HG03139 (cell line): ENCODE data around the gene HBQ1.
"Not testable (repeated sequence)": the region's sequence is repeated elsewhere in the genome, so short reads cannot be mapped to it uniquely, and the experiment has no call there.

Source experiments
- ATAC-seq: cut with Tn5 transposase; IDR thresholded peaks from one replicate; pipeline ENCODE4 v1.9.1; 2021; ENCODE audit not compliant: unreplicated experiment

Gene HBQ1

DNA sequence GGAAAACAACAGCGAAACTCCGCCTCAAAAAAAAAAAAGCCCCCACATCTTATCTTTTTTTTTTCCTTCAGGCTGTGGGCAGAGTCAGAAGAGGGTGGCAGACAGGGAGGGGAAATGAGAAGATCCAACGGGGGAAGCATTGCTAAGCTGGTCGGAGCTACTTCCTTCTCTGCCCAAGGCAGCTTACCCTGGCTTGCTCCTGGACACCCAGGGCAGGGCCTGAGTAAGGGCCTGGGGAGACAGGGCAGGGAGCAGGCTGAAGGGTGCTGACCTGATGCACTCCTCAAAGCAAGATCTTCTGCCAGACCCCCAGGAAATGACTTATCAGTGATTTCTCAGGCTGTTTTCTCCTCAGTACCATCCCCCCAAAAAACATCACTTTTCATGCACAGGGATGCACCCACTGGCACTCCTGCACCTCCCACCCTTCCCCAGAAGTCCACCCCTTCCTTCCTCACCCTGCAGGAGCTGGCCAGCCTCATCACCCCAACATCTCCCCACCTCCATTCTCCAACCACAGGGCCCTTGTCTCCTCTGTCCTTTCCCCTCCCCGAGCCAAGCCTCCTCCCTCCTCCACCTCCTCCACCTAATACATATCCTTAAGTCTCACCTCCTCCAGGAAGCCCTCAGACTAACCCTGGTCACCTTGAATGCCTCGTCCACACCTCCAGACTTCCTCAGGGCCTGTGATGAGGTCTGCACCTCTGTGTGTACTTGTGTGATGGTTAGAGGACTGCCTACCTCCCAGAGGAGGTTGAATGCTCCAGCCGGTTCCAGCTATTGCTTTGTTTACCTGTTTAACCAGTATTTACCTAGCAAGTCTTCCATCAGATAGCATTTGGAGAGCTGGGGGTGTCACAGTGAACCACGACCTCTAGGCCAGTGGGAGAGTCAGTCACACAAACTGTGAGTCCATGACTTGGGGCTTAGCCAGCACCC, 5.0 kb upstream of the HBQ1 start:
- no peak for ATAC-seq

DNA sequence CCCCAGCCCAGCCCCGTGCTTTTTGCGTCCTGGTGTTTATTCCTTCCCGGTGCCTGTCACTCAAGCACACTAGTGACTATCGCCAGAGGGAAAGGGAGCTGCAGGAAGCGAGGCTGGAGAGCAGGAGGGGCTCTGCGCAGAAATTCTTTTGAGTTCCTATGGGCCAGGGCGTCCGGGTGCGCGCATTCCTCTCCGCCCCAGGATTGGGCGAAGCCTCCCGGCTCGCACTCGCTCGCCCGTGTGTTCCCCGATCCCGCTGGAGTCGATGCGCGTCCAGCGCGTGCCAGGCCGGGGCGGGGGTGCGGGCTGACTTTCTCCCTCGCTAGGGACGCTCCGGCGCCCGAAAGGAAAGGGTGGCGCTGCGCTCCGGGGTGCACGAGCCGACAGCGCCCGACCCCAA, 4.3 kb upstream of the HBQ1 start:
- not testable (repeated sequence) for ATAC-seq

DNA sequence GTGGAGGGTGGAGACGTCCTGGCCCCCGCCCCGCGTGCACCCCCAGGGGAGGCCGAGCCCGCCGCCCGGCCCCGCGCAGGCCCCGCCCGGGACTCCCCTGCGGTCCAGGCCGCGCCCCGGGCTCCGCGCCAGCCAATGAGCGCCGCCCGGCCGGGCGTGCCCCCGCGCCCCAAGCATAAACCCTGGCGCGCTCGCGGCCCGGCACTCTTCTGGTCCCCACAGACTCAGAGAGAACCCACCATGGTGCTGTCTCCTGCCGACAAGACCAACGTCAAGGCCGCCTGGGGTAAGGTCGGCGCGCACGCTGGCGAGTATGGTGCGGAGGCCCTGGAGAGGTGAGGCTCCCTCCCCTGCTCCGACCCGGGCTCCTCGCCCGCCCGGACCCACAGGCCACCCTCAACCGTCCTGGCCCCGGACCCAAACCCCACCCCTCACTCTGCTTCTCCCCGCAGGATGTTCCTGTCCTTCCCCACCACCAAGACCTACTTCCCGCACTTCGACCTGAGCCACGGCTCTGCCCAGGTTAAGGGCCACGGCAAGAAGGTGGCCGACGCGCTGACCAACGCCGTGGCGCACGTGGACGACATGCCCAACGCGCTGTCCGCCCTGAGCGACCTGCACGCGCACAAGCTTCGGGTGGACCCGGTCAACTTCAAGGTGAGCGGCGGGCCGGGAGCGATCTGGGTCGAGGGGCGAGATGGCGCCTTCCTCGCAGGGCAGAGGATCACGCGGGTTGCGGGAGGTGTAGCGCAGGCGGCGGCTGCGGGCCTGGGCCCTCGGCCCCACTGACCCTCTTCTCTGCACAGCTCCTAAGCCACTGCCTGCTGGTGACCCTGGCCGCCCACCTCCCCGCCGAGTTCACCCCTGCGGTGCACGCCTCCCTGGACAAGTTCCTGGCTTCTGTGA, 3.5 kb upstream of the HBQ1 start, which contains the start of gene HBA1:
Gene HBA1 (plus strand): TSS at position 204 of the 906 bp plus-strand sequence. CDS start 37 bp downstream, at position 241.
- not testable (repeated sequence) for ATAC-seq

DNA sequence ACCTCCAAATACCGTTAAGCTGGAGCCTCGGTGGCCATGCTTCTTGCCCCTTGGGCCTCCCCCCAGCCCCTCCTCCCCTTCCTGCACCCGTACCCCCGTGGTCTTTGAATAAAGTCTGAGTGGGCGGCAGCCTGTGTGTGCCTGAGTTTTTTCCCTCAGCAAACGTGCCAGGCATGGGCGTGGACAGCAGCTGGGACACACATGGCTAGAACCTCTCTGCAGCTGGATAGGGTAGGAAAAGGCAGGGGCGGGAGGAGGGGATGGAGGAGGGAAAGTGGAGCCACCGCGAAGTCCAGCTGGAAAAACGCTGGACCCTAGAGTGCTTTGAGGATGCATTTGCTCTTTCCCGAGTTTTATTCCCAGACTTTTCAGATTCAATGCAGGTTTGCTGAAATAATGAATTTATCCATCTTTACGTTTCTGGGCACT, 2.9 kb upstream of the HBQ1 start:
- no peak for ATAC-seq

DNA sequence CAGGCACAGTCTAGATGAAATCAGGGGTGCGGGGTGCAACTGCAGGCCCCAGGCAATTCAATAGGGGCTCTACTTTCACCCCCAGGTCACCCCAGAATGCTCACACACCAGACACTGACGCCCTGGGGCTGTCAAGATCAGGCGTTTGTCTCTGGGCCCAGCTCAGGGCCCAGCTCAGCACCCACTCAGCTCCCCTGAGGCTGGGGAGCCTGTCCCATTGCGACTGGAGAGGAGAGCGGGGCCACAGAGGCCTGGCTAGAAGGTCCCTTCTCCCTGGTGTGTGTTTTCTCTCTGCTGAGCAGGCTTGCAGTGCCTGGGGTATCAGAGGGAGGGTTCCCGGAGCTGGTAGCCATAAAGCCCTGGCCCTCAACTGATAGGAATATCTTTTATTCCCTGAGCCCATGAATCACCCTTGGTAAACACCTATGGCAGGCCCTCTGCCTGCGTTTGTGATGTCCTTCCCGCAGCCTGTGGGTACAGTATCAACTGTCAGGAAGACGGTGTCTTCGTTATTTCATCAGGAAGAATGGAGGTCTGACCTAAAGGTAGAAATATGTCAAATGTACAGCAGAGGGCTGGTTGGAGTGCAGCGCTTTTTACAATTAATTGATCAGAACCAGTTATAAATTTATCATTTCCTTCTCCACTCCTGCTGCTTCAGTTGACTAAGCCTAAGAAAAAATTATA, 2.1 kb upstream of the HBQ1 start:
- ATAC-seq: no peak

DNA sequence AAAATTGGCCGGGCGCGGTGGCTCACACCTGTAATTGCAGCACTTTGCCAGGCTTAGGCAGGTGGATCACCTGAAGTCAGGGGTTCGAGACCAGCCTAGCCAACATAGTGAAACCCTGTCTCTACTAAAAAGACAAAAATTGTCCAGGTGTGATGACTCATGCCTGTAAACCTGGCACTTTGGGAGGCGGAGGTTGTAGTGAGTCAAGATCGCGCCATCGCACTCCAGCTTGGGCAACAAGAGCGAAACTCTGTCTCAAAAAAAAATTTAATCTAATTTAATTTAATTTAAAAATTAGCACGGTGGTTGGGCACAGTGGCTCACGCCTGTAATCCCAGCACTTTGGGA, 1.6 kb upstream of the HBQ1 start:
- no peak for ATAC-seq

DNA sequence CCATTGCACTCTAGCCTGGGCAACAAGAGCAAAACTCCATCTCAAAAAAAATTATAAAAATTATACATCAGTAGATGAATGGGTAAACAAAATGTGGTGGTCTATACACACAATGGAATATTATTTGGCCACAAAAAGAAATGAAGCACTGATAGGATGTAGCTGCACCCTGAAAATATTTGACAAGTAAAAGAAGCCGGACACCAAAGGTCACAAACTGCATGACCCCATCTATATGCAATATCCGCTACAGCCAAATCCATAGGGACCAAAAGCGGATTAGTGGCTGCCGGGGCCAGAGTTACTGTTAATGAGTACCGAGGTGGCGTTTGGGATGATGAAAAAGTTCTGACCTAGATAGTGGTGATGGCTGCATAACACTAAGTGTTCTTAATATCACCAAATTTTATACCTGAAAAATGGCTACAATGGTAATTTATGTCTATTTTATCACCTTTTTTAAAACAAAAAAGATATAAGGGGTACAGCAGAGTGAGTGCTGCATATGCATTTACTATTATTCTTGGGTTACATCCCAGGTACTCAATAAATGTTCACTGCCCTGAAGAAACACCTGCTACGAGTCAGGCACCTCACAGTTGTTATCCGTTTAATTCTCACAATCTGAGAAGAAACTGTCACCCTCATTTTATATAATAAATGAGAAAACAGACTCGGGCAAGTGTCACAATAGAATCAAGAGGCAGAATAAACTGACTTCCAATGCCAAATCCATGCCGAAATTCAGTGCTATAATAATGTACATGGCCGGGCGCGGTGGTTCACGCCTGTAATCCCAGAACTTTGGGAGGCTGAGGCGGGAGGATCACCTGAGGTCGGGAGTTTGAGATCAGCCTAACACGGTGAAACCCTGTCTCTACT, 807 bp upstream of the HBQ1 start:
- no peak for ATAC-seq

DNA sequence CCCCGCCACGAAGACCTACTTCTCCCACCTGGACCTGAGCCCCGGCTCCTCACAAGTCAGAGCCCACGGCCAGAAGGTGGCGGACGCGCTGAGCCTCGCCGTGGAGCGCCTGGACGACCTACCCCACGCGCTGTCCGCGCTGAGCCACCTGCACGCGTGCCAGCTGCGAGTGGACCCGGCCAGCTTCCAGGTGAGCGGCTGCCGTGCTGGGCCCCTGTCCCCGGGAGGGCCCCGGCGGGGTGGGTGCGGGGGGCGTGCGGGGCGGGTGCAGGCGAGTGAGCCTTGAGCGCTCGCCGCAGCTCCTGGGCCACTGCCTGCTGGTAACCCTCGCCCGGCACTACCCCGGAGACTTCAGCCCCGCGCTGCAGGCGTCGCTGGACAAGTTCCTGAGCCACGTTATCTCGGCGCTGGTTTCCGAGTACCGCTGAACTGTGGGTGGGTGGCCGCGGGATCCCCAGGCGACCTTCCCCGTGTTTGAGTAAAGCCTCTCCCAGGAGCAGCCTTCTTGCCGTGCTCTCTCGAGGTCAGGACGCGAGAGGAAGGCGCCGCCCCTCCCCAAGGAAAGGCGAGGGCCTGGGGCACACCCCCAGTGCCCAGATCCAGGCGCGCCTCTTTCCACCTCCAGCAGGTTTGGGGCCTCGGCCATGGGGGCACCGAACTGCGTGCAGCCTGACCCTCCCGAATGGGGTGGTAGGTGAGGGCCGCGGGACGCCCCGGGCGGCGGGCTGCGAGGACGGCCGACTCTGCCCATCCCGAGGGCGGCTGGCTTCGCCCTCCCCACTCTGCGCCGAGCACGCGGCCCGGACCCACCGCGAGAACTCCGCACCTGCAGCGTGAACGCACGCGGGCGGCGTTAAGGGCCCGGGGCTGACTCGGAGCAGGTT, 664 bp downstream of the HBQ1 start:
- ATAC-seq: no peak

DNA sequence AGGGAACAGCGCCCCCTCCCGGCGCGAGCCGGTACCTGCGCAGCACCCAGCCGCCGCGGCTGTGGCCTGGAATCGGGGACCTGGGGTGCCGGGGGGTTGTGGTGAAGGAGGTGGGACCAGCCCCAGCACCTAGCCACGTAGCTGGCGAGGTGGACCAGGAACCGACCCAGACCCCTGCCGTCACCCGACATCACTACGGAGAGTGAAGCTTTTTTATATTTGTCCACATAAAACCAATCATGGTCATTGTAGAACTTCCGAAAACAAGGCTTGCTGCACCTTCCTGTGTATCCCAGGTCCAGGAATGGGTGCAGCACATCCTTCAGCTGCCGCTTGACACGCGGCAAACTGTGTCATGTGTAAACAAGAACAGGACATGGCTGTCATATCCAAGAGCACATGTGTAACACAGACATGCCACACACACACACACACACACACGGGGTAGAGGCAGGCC, 1.3 kb downstream of the HBQ1 start:
- ATAC-seq: no peak

DNA sequence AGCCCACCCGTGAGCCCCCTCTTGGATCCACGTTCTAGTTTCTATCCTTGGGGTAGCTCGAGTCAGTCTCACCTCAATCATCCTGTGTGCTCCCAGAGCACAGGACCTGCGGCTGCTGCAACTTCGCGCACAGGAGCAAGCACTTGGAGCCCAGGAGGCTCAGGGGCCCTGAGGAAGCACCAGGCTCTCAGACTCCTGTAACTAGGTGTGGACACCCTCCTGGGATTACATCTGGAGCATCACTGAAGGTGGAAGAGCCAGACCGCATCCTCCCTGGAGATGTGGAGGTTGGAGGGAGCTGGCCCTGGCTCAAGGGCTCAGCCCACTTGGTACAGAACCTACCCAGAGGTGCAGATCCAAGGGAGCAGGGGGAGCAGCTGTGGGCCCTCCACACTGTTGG, 2.7 kb downstream of the HBQ1 start:
- ATAC-seq: no peak

DNA sequence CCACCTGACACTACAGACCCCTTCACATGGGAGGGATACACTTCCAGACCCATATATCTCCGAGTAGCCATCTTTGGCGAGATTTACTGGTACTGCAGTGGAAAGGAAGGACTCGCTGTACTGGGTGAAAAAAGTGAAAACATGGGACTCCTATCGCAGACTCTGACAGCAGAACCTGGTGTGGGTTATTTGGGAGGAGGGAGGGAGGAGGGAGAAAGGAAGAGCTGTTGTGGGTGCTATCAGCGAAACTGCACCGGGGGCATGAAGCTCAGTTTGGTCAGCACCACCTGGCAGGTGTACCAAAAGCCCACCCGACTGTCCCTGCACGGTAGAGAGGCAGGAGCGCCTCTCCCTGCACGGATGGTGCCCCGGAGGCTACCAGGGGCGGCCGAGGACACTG, 5.0 kb downstream of the HBQ1 start:
- ATAC-seq: no peak

DNA sequence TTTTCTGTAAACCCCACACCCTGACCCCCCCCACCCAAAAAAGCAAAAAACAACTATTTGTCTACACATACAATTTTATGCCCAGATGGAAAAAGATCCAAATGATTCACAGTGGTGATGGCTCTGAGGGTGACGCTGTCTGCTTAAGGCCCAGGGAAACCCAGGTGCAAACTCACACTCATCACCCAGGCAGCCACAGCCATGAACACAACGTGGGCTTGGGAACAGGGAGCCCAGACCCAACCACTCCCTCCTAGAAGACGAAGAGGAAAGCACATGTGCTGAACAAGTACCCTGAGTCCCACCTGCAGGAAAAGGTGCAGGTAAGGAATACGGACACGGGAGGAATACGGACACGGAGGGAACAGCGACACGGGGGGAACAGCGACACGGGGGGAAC, 5.4 kb downstream of the HBQ1 start:
- no peak for ATAC-seq

DNA sequence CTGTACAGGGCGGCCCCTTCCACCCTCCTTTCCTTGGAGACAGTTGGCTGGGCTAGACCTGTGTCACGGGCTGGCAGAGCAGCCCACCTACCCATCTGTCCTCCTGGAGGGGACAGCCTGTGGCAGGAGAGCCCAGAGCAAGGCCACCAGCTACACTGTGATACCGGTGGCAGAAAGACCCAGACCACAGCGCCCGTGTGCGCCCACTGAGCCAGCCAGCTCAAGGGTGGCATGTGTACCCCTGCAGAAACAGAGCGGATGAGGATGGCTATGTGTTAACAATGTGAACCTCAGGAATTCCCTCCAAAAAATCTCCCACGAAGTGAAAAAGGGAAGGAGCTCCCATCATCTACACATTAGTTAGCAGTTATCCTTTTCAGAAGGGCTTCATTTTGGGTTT, 7.1 kb downstream of the HBQ1 start:
- ATAC-seq: no peak

DNA sequence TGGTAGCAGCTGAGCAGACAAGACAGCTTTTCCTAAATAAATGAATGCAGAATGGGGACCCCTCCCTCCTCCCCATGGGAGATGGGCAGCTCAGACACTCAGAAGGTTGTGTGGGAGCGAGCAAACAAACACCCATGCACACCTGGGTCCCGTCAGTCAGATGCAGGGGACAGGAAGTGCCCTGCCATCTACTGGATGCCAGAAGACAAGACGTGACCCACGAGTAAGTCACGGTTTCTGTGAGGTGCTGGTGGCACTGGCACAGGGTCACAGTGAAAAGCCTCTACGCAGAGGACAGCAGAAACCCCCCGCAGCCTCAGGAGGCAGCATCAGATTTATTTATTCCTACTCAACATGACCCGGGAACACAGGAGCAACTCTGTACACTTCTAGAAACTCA, 8.4 kb downstream of the HBQ1 start:
- no peak for ATAC-seq

DNA sequence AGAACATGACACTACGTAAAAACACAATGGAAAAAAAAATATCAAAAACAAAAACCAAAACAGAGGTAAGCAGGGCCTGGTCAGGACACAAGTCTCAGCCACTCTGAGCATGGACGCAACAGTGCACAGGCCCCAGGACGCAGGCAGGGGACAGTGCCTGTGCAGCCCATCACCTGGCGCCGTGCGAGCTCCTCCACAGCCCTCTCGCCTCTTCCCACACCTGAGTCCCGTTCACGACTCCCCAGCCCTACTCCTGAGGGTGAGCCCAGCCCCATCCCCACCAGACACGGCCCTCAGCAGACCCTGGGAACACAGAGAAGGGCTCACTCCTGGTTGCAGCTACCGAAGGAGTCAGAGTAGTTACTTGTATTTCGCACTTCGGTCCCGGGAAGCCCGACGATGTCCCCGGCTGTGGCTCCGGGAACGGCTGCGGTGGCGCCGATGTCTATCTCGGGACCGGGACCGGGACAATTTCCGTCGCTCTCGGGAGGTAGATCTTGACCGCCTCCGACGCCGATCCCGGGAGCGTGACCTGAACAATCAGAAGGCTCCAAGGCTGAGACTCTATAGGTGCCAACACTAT, 9.4 kb downstream of the HBQ1 start:
- ATAC-seq: no peak

DNA sequence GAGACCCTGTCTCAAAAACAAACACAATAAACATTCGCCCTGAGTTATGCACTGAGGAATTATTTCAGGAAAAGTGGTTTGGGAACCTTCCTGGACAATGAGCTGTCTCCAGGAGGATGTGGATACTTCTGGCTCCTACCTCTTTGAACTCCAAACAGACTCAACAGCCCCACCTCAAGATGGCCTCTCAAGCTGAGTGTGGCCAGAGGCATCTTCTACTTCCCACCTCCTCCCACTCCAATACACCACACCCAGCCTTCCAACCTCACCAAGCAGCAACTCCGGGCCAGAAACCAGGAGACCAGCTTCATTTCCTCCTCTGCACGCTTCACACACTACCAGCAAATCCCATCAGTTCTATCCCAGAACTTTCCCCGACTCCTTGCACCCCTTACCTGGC, 11.6 kb downstream of the HBQ1 start:
- ATAC-seq: no peak

DNA sequence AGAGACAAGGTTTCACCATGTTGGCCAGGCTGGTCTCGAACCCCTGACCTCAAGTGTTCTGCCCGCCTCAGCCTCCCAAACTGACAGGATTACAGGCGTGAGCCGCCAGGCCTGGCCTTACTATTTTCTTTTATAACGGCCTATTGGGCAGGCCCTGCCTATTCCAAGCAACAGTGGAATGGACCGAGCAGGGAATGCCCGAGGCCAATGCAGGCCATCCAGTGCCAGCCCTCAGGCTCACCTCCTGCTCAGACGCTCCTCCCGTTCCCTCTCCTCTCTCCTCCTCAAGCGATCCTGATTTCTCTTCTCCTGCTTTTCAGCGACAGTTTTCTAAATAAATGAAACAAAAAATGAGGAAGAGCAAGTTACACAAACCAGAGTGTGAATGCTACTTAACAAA, 12.4 kb downstream of the HBQ1 start:
- no peak for ATAC-seq

DNA sequence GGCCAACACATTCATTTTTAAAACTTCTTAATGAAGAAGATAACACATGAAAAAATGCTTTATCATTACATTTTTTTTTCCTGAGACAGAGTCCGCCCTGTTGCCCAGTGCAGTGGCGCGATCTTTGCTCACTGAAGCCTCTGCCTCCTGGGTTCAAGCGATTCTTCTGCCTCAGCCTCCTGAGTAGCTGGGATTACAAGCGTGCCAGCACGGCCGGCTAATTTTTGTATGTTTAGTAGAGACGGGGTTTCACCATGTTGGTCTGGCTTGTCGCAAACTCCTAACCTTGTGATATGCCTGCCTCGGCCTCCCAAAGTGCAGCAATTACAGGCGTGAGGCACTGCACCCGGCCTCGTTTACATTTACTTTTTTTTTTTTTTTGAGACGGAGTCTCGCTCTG, 13.2 kb downstream of the HBQ1 start:
- no peak for ATAC-seq

DNA sequence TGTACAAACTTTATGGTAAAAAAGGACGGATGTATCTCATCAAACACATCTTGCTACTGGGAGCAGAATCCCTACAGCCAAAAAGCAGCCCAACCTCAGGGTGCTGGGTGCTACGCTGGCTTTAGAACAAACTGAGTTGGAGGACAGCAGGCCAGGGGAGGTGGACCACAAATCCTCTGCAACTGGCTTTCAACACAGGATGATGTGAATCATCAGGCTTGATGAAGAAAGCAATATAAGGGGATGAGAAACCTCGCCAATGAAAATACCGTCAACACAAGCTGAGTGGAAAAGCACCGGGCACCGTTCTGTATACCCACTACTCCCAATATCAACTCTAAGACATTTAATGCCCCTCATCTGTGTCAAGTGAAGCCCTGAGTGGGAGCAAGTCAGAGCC, 14.3 kb downstream of the HBQ1 start:
- ATAC-seq: no peak
